CD14-positive monocyte (primary cell): ENCODE data around the gene KLHL42. TPM values are rescaled to one million over a fixed set of nuclear protein-coding genes. Genes with fewer than 3 reads are reported as not detected.

Experiments
- DNase-seq, 3 donors: peaks; one replicate each; pipeline ENCODE4 v3.0.0-alpha.2; 2011 to 2022
- H2AFZ ChIP-seq: 2 replicates; pipeline ENCODE4 v1.6.0; 2012; ENCODE audit warnings: mild to moderate bottlenecking, low read depth, low read length, inconsistent platforms; ENCODE audit not compliant: insufficient read depth, poor library complexity, severe bottlenecking
- H3K27ac ChIP-seq, 2 donors: 1 replicate in 1 of 2; 2 replicates in 1 of 2; pipeline ENCODE4 v1.5.1; 2012 to 2013; ENCODE audit warnings: low read length in 2 of 2, control low read depth in 1 of 2, inconsistent platforms in 1 of 2, low read depth in 1 of 2, mild to moderate bottlenecking in 1 of 2
- H3K27me3 ChIP-seq, 2 donors: one replicate each; pipeline versions ENCODE4 v1.6.0 to v1.6.1; 2011 to 2013; ENCODE audit warnings: low read length in 2 of 2; ENCODE audit not compliant: control insufficient read depth in 2 of 2, insufficient read depth in 2 of 2
- H3K36me3 ChIP-seq, 2 donors: replicated peaks in 1 of 2; 1 replicate in 1 of 2; 2 replicates in 1 of 2; pipeline versions ENCODE4 v1.5.1 to v1.6.1; 2012 to 2013; ENCODE audit warnings: low read length in 2 of 2, control low read depth in 1 of 2, inconsistent platforms in 1 of 2, mild to moderate bottlenecking in 1 of 2; ENCODE audit not compliant: insufficient read depth in 2 of 2, control insufficient read depth in 1 of 2
- H3K4me1 ChIP-seq, 2 donors: 1 replicate in 1 of 2; 2 replicates in 1 of 2; pipeline versions ENCODE4 v1.5.1 to v1.6.1; 2012 to 2013; ENCODE audit warnings: low read length in 2 of 2, control low read depth in 1 of 2, inconsistent platforms in 1 of 2, mild to moderate bottlenecking in 1 of 2, moderate library complexity in 1 of 2; ENCODE audit not compliant: insufficient read depth in 2 of 2, control insufficient read depth in 1 of 2
- H3K4me2 ChIP-seq: replicated peaks from 2 replicates; pipeline ENCODE3; 2012; ENCODE audit warnings: low read length, moderate library complexity, mild to moderate bottlenecking; ENCODE audit not compliant: poor library complexity, severe bottlenecking; ENCODE audit errors: extremely low read depth
- H3K4me3 ChIP-seq, 3 experiments: fragments of 200-600 bp in 1 of 3; sonication (generic) in 1 of 3; replicated peaks in 1 of 3; 1 replicate in 2 of 3; 2 replicates in 1 of 3; pipeline ENCODE4 v1.5.1; 2011 to 2013; ENCODE audit warnings: low read length in 3 of 3, mild to moderate bottlenecking in 3 of 3, control low read depth in 2 of 3, low read depth in 2 of 3, inconsistent platforms in 1 of 3, moderate library complexity in 1 of 3
- H3K79me2 ChIP-seq: 2 replicates; pipeline ENCODE4 v1.6.0; 2012; ENCODE audit warnings: mild to moderate bottlenecking, control low read depth, inconsistent platforms, low read length, moderate library complexity; ENCODE audit not compliant: insufficient read depth
- H3K9ac ChIP-seq: 2 replicates; pipeline ENCODE4 v1.6.0; 2017; ENCODE audit warnings: low read length, mild to moderate bottlenecking; ENCODE audit not compliant: insufficient read depth, poor library complexity, severe bottlenecking
- H3K9me3 ChIP-seq, 2 donors: replicated peaks in 1 of 2; 1 replicate in 1 of 2; 2 replicates in 1 of 2; pipeline versions ENCODE4 v1.5.1 to v1.6.1; 2012 to 2013; ENCODE audit warnings: low read length in 2 of 2, control low read depth in 1 of 2; ENCODE audit not compliant: control insufficient read depth in 1 of 2, insufficient read depth in 1 of 2
- H4K20me1 ChIP-seq: 2 replicates; pipeline ENCODE4 v1.6.0; 2012; ENCODE audit warnings: mild to moderate bottlenecking, low read length, control low read depth, moderate library complexity; ENCODE audit not compliant: insufficient read depth
- H3K27ac Mint-ChIP-seq, 7 donors: one replicate each; pipeline ENCODE4 v1.8.0; 2020; ENCODE audit warnings: mild to moderate bottlenecking in 7 of 7, mixed read lengths in 7 of 7, moderate library complexity in 6 of 7, inconsistent platforms in 2 of 7
- H3K27me3 Mint-ChIP-seq, 3 donors: one replicate each; pipeline ENCODE4 v1.8.0; 2021 to 2022; ENCODE audit warnings: low read depth in 3 of 3, mild to moderate bottlenecking in 3 of 3, mixed read lengths in 3 of 3, moderate library complexity in 3 of 3, inconsistent platforms in 1 of 3
- H3K36me3 Mint-ChIP-seq, 2 donors: one replicate each; pipeline ENCODE4 v1.8.0; 2020; ENCODE audit warnings: mixed read lengths in 2 of 2, inconsistent platforms in 1 of 2, mild to moderate bottlenecking in 1 of 2
- H3K4me1 Mint-ChIP-seq: one replicate; pipeline ENCODE4 v1.8.0; 2020; ENCODE audit warnings: mild to moderate bottlenecking, mixed read lengths
- H3K4me3 Mint-ChIP-seq, 2 donors: one replicate each; pipeline ENCODE4 v1.8.0; 2020; ENCODE audit warnings: mild to moderate bottlenecking in 2 of 2, mixed read lengths in 2 of 2, moderate library complexity in 1 of 2
- H3K9me3 Mint-ChIP-seq, 7 donors: one replicate each; pipeline ENCODE4 v1.8.0; 2020 to 2022; ENCODE audit warnings: mixed read lengths in 7 of 7, mild to moderate bottlenecking in 6 of 7, moderate library complexity in 6 of 7, inconsistent platforms in 2 of 7
- WGBS: methylation state at CpG from one replicate; pipeline ENCODE4 v1.1.5; 2013; ENCODE audit warnings: missing lambda C conversion rate; ENCODE audit not compliant: insufficient coverage; 5-methylcytosine and 5-hydroxymethylcytosine counted together
- intact Hi-C, 2 donors: fragments of 100-400 bp; cut with micrococcal nuclease; formaldehyde crosslinking; loops; one replicate each; pipeline versions ENCODE4 v1.15.0 to v1.15.1; 2023
- polyA plus RNA-seq, 3 donors: library from polyadenylated mRNA; depleted of rRNA in 1 of 3; unstranded in 2 of 3; stranded (reverse) in 1 of 3; fragments of 300-500 nt in 2 of 3; fragments of >200 nt in 1 of 3; fragmentation: Illumina TruSeq in 2 of 3; gene quantifications; 1 replicate in 2 of 3; 2 replicates in 1 of 3; pipeline ENCODE4 v1.2.3, GENCODE V29; 2012 to 2021
- TF ChIP-seq, protein P1 (sequence below): fragments of 200-600 bp; IDR thresholded peaks from one replicate; pipeline ENCODE4 v1.8.0; 2022; ENCODE audit warnings: antibody characterized with exemption, mild to moderate bottlenecking

KLHL42 gene
- polyA plus RNA-seq, 3 donors, result 4.1 to 9.9 (median 7.5) TPM

DNA sequence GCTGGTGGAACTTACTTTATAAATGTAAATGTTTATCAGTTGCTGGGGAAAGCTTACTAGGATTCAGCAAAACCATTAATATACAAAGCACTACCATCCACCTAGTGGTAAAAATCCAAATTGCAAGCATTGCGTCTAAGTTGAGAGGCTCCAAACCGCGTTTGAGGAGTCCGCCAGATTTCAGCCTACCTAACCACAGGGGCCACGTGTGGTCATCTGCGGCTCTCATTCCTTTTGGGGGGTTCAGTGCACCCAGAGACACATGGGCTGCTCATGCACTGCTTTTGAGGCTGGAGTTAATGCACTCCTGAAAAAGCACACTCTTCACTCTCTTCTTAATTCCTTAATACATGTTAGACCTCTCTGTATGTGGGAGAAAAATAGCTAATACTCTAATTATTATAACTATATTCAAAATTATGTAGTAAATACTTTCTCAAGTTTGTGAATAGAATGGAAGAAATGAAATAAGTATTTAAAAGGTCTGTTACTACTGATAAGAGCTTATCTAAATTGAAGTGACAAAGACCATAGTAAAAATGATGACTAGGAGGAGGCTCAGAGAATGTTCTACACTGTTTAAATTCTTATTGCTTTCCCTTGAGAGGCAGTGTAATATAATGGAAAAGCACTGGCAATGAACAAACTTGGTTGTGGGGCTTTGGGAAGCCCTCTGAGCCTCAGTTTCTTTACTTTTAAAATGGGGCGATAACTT lies 41.4 kb downstream of the KLHL42 start:
- H3K27ac ChIP-seq, result no peak overlapping the region
- intact Hi-C loops, result no loop called here
- no peaks in the 10 kb centered on the region for H3K9me3 Mint-ChIP-seq

DNA sequence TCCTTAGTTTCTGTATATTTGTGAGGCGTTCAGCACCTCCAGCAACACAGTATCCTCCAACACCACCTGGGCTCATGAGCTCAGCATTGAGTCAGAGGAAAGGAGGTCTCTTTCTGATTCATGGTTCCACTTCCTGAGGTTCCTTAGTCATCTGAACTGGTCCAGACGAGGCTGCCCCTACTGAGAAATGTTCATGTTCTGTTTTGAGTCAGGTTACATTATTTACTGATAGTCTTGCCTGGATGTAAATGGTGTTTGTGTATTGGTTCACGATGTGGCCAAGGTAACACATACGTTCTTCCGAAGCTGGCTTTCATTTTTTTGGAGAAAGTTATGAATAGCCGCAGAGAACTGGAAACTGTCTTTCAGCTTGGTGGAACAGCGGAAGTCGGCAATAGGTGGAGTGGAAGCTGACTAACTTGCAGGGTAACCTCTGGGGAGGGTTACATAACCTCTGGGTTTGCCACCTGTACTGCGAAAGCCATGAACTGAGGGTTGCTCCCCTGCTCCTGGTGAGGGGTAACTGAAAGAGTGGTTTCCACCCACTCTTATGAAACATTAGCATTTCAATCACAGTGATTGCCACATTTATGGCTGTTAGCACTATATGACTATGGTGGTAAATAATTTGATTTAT lies 42.2 kb downstream of the KLHL42 start:
- WGBS, result 79% methylated on average over 5 of the region's 9 CpGs
- H3K27me3 Mint-ChIP-seq, result peaks cover 3 to 12% (median 4%) of the 10 kb centered on the region in 3 donors
- no peak overlapping the region for H2AFZ ChIP-seq

More for the DNA sequence above, 41.4 kb downstream of the KLHL42 start:
- TF ChIP-seq, protein P1, sequence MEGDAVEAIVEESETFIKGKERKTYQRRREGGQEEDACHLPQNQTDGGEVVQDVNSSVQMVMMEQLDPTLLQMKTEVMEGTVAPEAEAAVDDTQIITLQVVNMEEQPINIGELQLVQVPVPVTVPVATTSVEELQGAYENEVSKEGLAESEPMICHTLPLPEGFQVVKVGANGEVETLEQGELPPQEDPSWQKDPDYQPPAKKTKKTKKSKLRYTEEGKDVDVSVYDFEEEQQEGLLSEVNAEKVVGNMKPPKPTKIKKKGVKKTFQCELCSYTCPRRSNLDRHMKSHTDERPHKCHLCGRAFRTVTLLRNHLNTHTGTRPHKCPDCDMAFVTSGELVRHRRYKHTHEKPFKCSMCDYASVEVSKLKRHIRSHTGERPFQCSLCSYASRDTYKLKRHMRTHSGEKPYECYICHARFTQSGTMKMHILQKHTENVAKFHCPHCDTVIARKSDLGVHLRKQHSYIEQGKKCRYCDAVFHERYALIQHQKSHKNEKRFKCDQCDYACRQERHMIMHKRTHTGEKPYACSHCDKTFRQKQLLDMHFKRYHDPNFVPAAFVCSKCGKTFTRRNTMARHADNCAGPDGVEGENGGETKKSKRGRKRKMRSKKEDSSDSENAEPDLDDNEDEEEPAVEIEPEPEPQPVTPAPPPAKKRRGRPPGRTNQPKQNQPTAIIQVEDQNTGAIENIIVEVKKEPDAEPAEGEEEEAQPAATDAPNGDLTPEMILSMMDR, result peak; percentile 87
- no peaks in the 10 kb centered on the region for H3K36me3 Mint-ChIP-seq
- no peak overlapping the region for H3K4me3 Mint-ChIP-seq
- no peaks in the 10 kb centered on the region for H3K27me3 ChIP-seq
- H3K4me3 ChIP-seq, result no peak overlapping the region
- no peaks in the 10 kb centered on the region for H3K9me3 ChIP-seq
- H3K4me1 ChIP-seq, result no peaks in the 10 kb centered on the region
- H3K9ac ChIP-seq, result no peak overlapping the region
- 0% methylated on average over 4 of the region's 7 CpGs for WGBS
- no peak overlapping the region for H3K27ac Mint-ChIP-seq
- H3K27me3 Mint-ChIP-seq, result peaks cover 3 to 12% (median 4%) of the 10 kb centered on the region in 3 donors
- H2AFZ ChIP-seq, result no peak overlapping the region
- H3K4me1 Mint-ChIP-seq, result peaks cover 2% of the 10 kb centered on the region
- H3K36me3 ChIP-seq, result no peaks in the 10 kb centered on the region
- peak overlapping the region; percentile 2 for H3K4me2 ChIP-seq
- peak; percentile 6 to 54 (median 39) for DNase-seq
- no peaks in the 10 kb centered on the region for H4K20me1 ChIP-seq
- no peaks in the 10 kb centered on the region for H3K79me2 ChIP-seq

More for the DNA sequence above, 42.2 kb downstream of the KLHL42 start:
- Histone ChIP-seq H3K36me3 (no peaks in the 10 kb centered on the region), H3K27ac (no peak overlapping the region), H3K4me2 (no peak overlapping the region), H3K4me1 (no peaks in the 10 kb centered on the region), H3K27me3 (no peaks in the 10 kb centered on the region), H4K20me1 (no peaks in the 10 kb centered on the region), H3K79me2 (no peaks in the 10 kb centered on the region), H3K9me3 (no peaks in the 10 kb centered on the region), H3K4me3 (no peak overlapping the region), H3K9ac (no peak overlapping the region)
- TF ChIP-seq, protein P1, result no peak
- Mint-ChIP-seq H3K36me3 (no peaks in the 10 kb centered on the region), H3K4me1 (peaks cover 2% of the 10 kb centered on the region), H3K27ac (no peak overlapping the region), H3K9me3 (no peaks in the 10 kb centered on the region), H3K4me3 (no peak overlapping the region)
- DNase-seq, result peak in 1 of 3 donors; percentile 16
- intact Hi-C loops, result no loop called here
